Measurements from ENCODE around the gene SCYL1.

DNA sequence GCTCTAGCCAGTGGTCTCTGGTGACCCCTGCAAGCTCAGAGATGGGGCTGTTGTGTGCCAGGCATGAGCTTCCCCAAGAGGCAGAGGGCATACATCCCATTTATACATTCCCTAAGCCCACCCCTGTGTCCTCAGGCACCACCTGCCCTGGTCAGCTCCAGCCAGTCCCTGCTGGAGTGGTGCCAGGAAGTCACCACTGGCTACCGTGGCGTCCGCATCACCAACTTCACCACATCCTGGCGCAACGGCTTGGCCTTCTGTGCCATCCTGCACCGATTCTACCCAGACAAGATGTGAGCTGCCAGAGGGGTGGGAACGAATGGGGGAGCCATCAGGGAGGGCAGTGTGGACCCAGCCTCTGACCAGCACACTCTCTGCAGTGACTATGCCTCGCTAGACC lies 59.2 kb downstream of the SCYL1 start:
- TF ChIP-seq, protein P1, sequence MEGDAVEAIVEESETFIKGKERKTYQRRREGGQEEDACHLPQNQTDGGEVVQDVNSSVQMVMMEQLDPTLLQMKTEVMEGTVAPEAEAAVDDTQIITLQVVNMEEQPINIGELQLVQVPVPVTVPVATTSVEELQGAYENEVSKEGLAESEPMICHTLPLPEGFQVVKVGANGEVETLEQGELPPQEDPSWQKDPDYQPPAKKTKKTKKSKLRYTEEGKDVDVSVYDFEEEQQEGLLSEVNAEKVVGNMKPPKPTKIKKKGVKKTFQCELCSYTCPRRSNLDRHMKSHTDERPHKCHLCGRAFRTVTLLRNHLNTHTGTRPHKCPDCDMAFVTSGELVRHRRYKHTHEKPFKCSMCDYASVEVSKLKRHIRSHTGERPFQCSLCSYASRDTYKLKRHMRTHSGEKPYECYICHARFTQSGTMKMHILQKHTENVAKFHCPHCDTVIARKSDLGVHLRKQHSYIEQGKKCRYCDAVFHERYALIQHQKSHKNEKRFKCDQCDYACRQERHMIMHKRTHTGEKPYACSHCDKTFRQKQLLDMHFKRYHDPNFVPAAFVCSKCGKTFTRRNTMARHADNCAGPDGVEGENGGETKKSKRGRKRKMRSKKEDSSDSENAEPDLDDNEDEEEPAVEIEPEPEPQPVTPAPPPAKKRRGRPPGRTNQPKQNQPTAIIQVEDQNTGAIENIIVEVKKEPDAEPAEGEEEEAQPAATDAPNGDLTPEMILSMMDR (IDR thresholded peaks at IDR 0.05): no peak
- no peak for TF ChIP-seq EP300 (IDR thresholded peaks at IDR 0.05)
